A673 (cell line): ENCODE measurements around the gene MOSPD3.

Source experiments
- CTCF ChIP-seq: fragments of 300-800, 200-600 bp; sonication (generic); conservative IDR thresholded peaks from 2 replicates; pipeline ENCODE4 v1.5.1; 2017; ENCODE audit warnings: low read depth, mild to moderate bottlenecking, antibody characterized with exemption, low read length, moderate library complexity, mixed read lengths
- EZH2 ChIP-seq: fragments of 200-600 bp; sonication (generic); IDR thresholded peaks from 2 replicates; pipeline ENCODE4 v1.6.1; 2017; ENCODE audit warnings: borderline replicate concordance, low read depth, mild to moderate bottlenecking, mixed read lengths, antibody characterized with exemption, low read length; ENCODE audit not compliant: poor library complexity, severe bottlenecking

GRCh38 chr7:100626055-100626454, 13.7 kb downstream of the MOSPD3 start:
- TF ChIP-seq CTCF (no peak), EZH2 (no peak)
